GM19455 (cell line): Measurements from ENCODE around the gene CGB7.
"Not testable (repeated sequence)": the region's sequence is repeated elsewhere in the genome, so short reads cannot be mapped to it uniquely, and the experiment has no call there.

Experiments used
- ATAC-seq: cut with Tn5 transposase; IDR thresholded peaks from one replicate; pipeline ENCODE4 v1.9.1; 2021; ENCODE audit not compliant: unreplicated experiment

CGB7 gene

GRCh38 chr19:49073514-49074378 lies 16.2 kb upstream of the CGB7 start:
- no peak for ATAC-seq

- no peak for ATAC-seq
Observed at GRCh38 chr19:49071860-49072547, 14.5 kb upstream of the CGB7 start.

GRCh38 chr19:49070416-49070815 lies 12.9 kb upstream of the CGB7 start:
- ATAC-seq: no peak

- no peak for ATAC-seq
Observed at GRCh38 chr19:49069026-49069425, 11.5 kb upstream of the CGB7 start.

- ATAC-seq: no peak
Observed at GRCh38 chr19:49067554-49067953, 10.0 kb upstream of the CGB7 start.

- no peak for ATAC-seq
Observed at GRCh38 chr19:49065905-49066512, 8.5 kb upstream of the CGB7 start.

- ATAC-seq: no peak
Observed at GRCh38 chr19:49064768-49065611, 7.4 kb upstream of the CGB7 start, which contains the start of gene NTF4. TSS of gene NTF4 (minus strand) at chr19:49064818. CDS start at chr19:49061997, 2,821 bp downstream.

GRCh38 chr19:49064029-49064629 lies 6.6 kb upstream of the CGB7 start:
- ATAC-seq: no peak

- ATAC-seq: no peak
Observed at GRCh38 chr19:49061445-49061844, 3.9 kb upstream of the CGB7 start.

- no peak for ATAC-seq
Observed at GRCh38 chr19:49061000-49061399, 3.5 kb upstream of the CGB7 start.

GRCh38 chr19:49059053-49059452 lies 1.5 kb upstream of the CGB7 start:
- no peak for ATAC-seq

- ATAC-seq: no peak
Observed at GRCh38 chr19:49058562-49058961, 1.0 kb upstream of the CGB7 start.

GRCh38 chr19:49056902-49057596 lies 500 bp downstream of the CGB7 start:
- ATAC-seq: not testable (repeated sequence)

GRCh38 chr19:49056101-49056901 lies 1.2 kb downstream of the CGB7 start:
- no peak for ATAC-seq

GRCh38 chr19:49050376-49051033 lies 7.0 kb downstream of the CGB7 start:
- ATAC-seq: not testable (repeated sequence)

GRCh38 chr19:49049834-49050233 lies 7.7 kb downstream of the CGB7 start:
- not testable (repeated sequence) for ATAC-seq

GRCh38 chr19:49049011-49049410 lies 8.5 kb downstream of the CGB7 start, which contains the start of gene CGB8:
TSS of gene CGB8 (minus strand) at chr19:49049111. CDS start at chr19:49048739, 372 bp downstream.
- ATAC-seq: not testable (repeated sequence)

GRCh38 chr19:49043548-49043947 lies 14.0 kb downstream of the CGB7 start, which contains the start of gene CGB5:
TSS of gene CGB5 (plus strand) at chr19:49043848. CDS start at chr19:49044210, 362 bp downstream.
- not testable (repeated sequence) for ATAC-seq
